DOHH2 (cell line): Measurements from ENCODE around the gene PLIN1.

ENCODE experiments used
- EZH2phosphoT487 ChIP-seq: fragments of 200-600 bp; sonication (generic); IDR thresholded peaks from 2 replicates; pipeline ENCODE4 v1.6.1; 2017; ENCODE audit warnings: borderline replicate concordance, mild to moderate bottlenecking, antibody characterized with exemption, low read length, moderate library complexity, mixed read lengths
- TF ChIP-seq, protein P1 (sequence below): fragments of 200-600 bp; sonication (generic); IDR thresholded peaks from one replicate; pipeline ENCODE4 v1.5.1; 2014; ENCODE audit warnings: antibody characterized with exemption, mild to moderate bottlenecking, low read depth, low read length; ENCODE audit not compliant: poor library complexity, severe bottlenecking

DNA sequence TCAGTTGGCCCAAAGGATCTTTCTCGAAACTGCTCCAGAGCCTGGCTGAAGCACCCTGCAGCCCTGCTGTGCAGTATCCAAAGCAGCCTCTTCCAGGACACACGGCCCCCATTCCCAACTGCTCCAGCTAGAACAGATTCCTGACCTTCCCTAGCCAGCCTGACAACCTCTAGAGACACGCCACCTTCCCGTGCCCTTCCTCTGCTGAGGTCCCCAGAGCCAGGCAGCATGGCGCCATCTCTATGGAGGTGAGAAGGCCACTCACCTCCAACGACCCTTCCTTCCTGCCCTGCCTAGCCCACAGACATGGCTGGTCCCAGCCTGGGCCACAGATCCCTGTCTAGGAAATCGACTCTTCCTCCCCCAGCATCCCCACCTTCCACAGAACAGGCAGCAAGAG is 27.0 kb downstream of the PLIN1 start:
- TF ChIP-seq, protein P1, sequence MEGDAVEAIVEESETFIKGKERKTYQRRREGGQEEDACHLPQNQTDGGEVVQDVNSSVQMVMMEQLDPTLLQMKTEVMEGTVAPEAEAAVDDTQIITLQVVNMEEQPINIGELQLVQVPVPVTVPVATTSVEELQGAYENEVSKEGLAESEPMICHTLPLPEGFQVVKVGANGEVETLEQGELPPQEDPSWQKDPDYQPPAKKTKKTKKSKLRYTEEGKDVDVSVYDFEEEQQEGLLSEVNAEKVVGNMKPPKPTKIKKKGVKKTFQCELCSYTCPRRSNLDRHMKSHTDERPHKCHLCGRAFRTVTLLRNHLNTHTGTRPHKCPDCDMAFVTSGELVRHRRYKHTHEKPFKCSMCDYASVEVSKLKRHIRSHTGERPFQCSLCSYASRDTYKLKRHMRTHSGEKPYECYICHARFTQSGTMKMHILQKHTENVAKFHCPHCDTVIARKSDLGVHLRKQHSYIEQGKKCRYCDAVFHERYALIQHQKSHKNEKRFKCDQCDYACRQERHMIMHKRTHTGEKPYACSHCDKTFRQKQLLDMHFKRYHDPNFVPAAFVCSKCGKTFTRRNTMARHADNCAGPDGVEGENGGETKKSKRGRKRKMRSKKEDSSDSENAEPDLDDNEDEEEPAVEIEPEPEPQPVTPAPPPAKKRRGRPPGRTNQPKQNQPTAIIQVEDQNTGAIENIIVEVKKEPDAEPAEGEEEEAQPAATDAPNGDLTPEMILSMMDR, result no peak
- no peak for TF ChIP-seq EZH2phosphoT487
